Measurements from ENCODE around the gene LRRC52. TPM values are rescaled to one million over a fixed set of nuclear protein-coding genes. Genes with fewer than 3 reads are reported as not detected.

Gene LRRC52
- total and polyA plus RNA-seq, 2 of the 13 experiments (the other 11 are each of a cell fraction or from before 2014, with no cell fraction given): not detected

DNA sequence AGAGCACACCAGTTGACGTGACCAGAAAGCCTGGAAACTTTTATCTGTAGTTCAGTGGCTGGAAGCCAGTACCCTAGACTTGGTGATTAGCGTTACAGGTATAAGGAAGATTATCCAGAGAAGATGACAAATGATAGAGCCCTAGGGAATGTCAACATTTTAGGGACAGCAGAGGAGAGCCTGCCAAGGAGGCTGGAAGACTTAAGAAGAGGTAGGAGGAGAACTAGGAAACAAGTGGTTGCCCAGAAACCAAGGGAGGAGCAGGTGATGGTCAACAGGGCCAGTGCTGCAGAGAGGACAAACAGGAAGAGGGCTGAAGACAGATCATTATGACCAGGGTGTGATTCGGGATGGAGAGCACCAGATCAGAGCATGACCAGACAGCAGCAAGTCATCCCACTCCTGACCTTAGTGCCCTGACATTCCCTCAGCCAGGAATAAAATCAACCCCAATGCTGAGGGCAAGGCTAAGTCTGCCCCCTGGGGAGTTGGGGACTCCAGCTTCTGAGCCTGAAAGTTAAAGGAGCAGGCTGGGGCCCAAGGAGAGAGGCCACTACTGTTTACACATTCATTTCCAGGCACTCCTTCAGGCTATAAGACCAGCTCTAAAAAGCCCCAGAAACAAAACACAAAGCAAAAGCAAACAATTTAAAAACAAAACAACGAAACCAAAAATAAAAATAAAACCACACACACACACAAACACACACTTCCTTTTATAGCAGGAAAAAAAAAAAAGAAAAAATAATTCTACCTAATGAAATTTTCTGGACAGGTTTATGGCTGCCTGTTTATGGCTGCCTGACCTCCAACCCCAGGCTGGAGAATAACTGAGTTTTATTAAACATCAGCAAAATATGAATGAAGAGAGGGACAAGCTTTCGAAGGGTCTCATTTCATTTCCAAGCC, 48.6 kb upstream of the LRRC52 start:
- intact Hi-C loops (cut with micrococcal nuclease; ENCODE audit: unreplicated experiment) (no loop called here), in situ Hi-C loops (cut with HindIII; ENCODE audit: extremely low pct_ligation_motif_present, low pct_unique_long_range_greater_than_20kb) (no loop called here)
- Histone ChIP-seq H2AFZ (ENCODE audit: low read length) (no peak overlapping the region), H3K4me1 (ENCODE audit: insufficient read depth, low read length) (peaks cover 18% of the 10 kb centered on the region), H4K20me1 (ENCODE audit: insufficient read depth, low read length) (no peaks in the 10 kb centered on the region), H3K36me3 (replicated peaks in 1 of 2; ENCODE audit: control insufficient read depth in 1 of 2, insufficient read depth in 2 of 2, low read length in 2 of 2) (no peaks in the 10 kb centered on the region), H3K4me2 (ENCODE audit: low read depth, low read length) (no peak overlapping the region), H3K27me3 (ENCODE audit: control insufficient read depth in 1 of 2, insufficient read depth in 2 of 2, low read length in 2 of 2) (no peaks in the 10 kb centered on the region), H3K79me2 (ENCODE audit: insufficient read depth, low read length) (no peaks in the 10 kb centered on the region), H3K4me3 (replicated peaks in 1 of 3; ENCODE audit: insufficient read depth in 1 of 3, low read depth in 2 of 3, low read length in 3 of 3) (no peak overlapping the region), H3K9ac (ENCODE audit: insufficient read depth, low read depth, low read length) (no peak overlapping the region), H3K9me3 (ENCODE audit: low read length) (no peaks in the 10 kb centered on the region), H3K27ac (ENCODE audit: extremely low read length, insufficient read depth, low read length) (no peak overlapping the region)
- 17% methylated on average over 5 of the region's 5 CpGs for WGBS (ENCODE audit: low lambda C conversion rate)
- FAIRE-seq: no peak
- no TSS peak for BruUV-seq (replicated peaks)
- DNase-seq (ENCODE audit: low spot score): no peak
- POLR2A ChIA-PET: no interaction called here
- no peak for ATAC-seq
- no peak for TF ChIP-seq MAFK (conservative IDR thresholded peaks at IDR 0.05 in 1 of 2, IDR thresholded peaks at IDR 0.05 in 1 of 2; ENCODE audit: low read length in 2 of 2)
- TF ChIP-seq ZNF446 (CRISPR knock-in tag; IDR thresholded peaks at IDR 0.05): no peak
- no peak for TF ChIP-seq CENPT (CRISPR knock-in tag; IDR thresholded peaks at IDR 0.05; ENCODE audit: low read depth)
- no peak for TF ChIP-seq CAMTA2 (CRISPR knock-in tag; IDR thresholded peaks at IDR 0.05; ENCODE audit: borderline replicate concordance)
- no peak for TF ChIP-seq MAFG (CRISPR knock-in tag; IDR thresholded peaks at IDR 0.05)
- TF ChIP-seq CHD2 (IDR thresholded peaks at IDR 0.05; ENCODE audit: low read depth, low read length): no peak
- TF ChIP-seq NFIC (IDR thresholded peaks at IDR 0.05; ENCODE audit: low read length): no peak
- no peak for TF ChIP-seq HIVEP1 (CRISPR knock-in tag; IDR thresholded peaks at IDR 0.05)
- no peak for TF ChIP-seq ELF4 (CRISPR knock-in tag; IDR thresholded peaks at IDR 0.05; ENCODE audit: borderline replicate concordance)
- TF ChIP-seq KLF9 (CRISPR knock-in tag; IDR thresholded peaks at IDR 0.05; ENCODE audit: low read depth): no peak
- TF ChIP-seq, protein P1, sequence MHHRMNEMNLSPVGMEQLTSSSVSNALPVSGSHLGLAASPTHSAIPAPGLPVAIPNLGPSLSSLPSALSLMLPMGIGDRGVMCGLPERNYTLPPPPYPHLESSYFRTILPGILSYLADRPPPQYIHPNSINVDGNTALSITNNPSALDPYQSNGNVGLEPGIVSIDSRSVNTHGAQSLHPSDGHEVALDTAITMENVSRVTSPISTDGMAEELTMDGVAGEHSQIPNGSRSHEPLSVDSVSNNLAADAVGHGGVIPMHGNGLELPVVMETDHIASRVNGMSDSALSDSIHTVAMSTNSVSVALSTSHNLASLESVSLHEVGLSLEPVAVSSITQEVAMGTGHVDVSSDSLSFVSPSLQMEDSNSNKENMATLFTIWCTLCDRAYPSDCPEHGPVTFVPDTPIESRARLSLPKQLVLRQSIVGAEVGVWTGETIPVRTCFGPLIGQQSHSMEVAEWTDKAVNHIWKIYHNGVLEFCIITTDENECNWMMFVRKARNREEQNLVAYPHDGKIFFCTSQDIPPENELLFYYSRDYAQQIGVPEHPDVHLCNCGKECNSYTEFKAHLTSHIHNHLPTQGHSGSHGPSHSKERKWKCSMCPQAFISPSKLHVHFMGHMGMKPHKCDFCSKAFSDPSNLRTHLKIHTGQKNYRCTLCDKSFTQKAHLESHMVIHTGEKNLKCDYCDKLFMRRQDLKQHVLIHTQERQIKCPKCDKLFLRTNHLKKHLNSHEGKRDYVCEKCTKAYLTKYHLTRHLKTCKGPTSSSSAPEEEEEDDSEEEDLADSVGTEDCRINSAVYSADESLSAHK (CRISPR knock-in tag; IDR thresholded peaks at IDR 0.05; ENCODE audit: borderline replicate concordance): no peak
- no peak for TF ChIP-seq EHMT2 (IDR thresholded peaks at IDR 0.05; ENCODE audit: borderline replicate concordance, low read depth, low read length)
- no peak for TF ChIP-seq KLF12 (CRISPR knock-in tag; IDR thresholded peaks at IDR 0.05; ENCODE audit: borderline replicate concordance)
- no peak for TF ChIP-seq ZSCAN20 (CRISPR knock-in tag; IDR thresholded peaks at IDR 0.05; ENCODE audit: borderline replicate concordance)
- no peak for TF ChIP-seq ZMYM3 (CRISPR knock-in tag; IDR thresholded peaks at IDR 0.05)
- CTCF ChIA-PET (ENCODE audit: low intra/inter-chr PET ratio, low total read pairs): no interaction called here

All from HepG2 (cell line).